ENCODE measurements around the gene VAV2.

Gene VAV2

GRCh38 chr9:133728856-133729616 is 263.1 kb downstream of the VAV2 start:
- DNase-seq, result no peak
- peaks cover 8 to 10% of the 10 kb centered on the region in 2 donors for H3K27me3 Mint-ChIP-seq
- H3K4me3 Mint-ChIP-seq, result no peak overlapping the region
- H3K27ac Mint-ChIP-seq, result no peak overlapping the region
- H3K36me3 Mint-ChIP-seq (ENCODE audit: insufficient read depth), result peaks cover 3% of the 10 kb centered on the region
- no peaks in the 10 kb centered on the region for H3K9me3 Mint-ChIP-seq
- H3K4me1 Mint-ChIP-seq (ENCODE audit: low read depth in 2 of 2), result peaks cover 6 to 7% of the 10 kb centered on the region in 2 donors
- no peak for ATAC-seq (replicated peaks)

GRCh38 chr9:133727876-133728441 is 264.2 kb downstream of the VAV2 start:
- peaks cover 8 to 10% of the 10 kb centered on the region in 2 donors for H3K27me3 Mint-ChIP-seq
- peaks cover 3% of the 10 kb centered on the region for H3K36me3 Mint-ChIP-seq (ENCODE audit: insufficient read depth)
- DNase-seq (no peak), ATAC-seq (replicated peaks) (no peak)
- peaks cover 6 to 7% of the 10 kb centered on the region in 2 donors for H3K4me1 Mint-ChIP-seq (ENCODE audit: low read depth in 2 of 2)
- H3K27ac Mint-ChIP-seq, result no peak overlapping the region
- H3K9me3 Mint-ChIP-seq, result no peaks in the 10 kb centered on the region
- H3K4me3 Mint-ChIP-seq, result no peak overlapping the region

- Mint-ChIP-seq H3K27me3 (peaks cover 8 to 10% of the 10 kb centered on the region in 2 donors), H3K9me3 (no peaks in the 10 kb centered on the region), H3K4me1 (ENCODE audit: low read depth in 2 of 2) (peaks cover 6 to 7% of the 10 kb centered on the region in 2 donors), H3K27ac (peak overlapping the region in 1 of 2 donors; percentile 13), H3K4me3 (no peak overlapping the region), H3K36me3 (ENCODE audit: insufficient read depth) (peaks cover 3% of the 10 kb centered on the region)
- no peak for ATAC-seq (replicated peaks)
- DNase-seq, result no peak
Measured at GRCh38 chr9:133727277-133727875, 264.7 kb downstream of the VAV2 start.

- H3K27me3 Mint-ChIP-seq, result peaks cover 10 to 15% of the 10 kb centered on the region in 2 donors
- no peaks in the 10 kb centered on the region for H3K9me3 Mint-ChIP-seq
- H3K4me1 Mint-ChIP-seq (ENCODE audit: low read depth in 2 of 2), result peaks cover 6 to 7% of the 10 kb centered on the region in 2 donors
- H3K27ac Mint-ChIP-seq, result peak overlapping the region in 1 of 2 donors; percentile 13
- peaks cover 3% of the 10 kb centered on the region for H3K36me3 Mint-ChIP-seq (ENCODE audit: insufficient read depth)
- DNase-seq (peak; percentile 44 to 56 (median 53)), ATAC-seq (replicated peaks) (peak; percentile 83)
- H3K4me3 Mint-ChIP-seq, result peak overlapping the region in 1 of 2 donors; percentile 35
Measured at GRCh38 chr9:133726401-133727276, 265.5 kb downstream of the VAV2 start.

GRCh38 chr9:133725886-133726285 is 266.2 kb downstream of the VAV2 start:
- H3K4me1 Mint-ChIP-seq (ENCODE audit: low read depth in 2 of 2), result peaks cover 6 to 7% of the 10 kb centered on the region in 2 donors
- peaks cover 18 to 22% of the 10 kb centered on the region in 2 donors for H3K27me3 Mint-ChIP-seq
- DNase-seq, result no peak
- no peak overlapping the region for H3K4me3 Mint-ChIP-seq
- no peak for ATAC-seq (replicated peaks)
- no peaks in the 10 kb centered on the region for H3K9me3 Mint-ChIP-seq
- peaks cover 3% of the 10 kb centered on the region for H3K36me3 Mint-ChIP-seq (ENCODE audit: insufficient read depth)
- H3K27ac Mint-ChIP-seq, result no peak overlapping the region

GRCh38 chr9:133718563-133719315 is 273.4 kb downstream of the VAV2 start:
- peaks cover 27 to 74% of the 10 kb centered on the region in 2 donors for H3K27me3 Mint-ChIP-seq
- no peak for ATAC-seq (replicated peaks)
- no peaks in the 10 kb centered on the region for H3K9me3 Mint-ChIP-seq
- no peak overlapping the region for H3K4me3 Mint-ChIP-seq
- H3K4me1 Mint-ChIP-seq (ENCODE audit: low read depth in 2 of 2), result peaks cover 0 to 3% of the 10 kb centered on the region in 2 donors
- DNase-seq, result no peak
- peak overlapping the region in 1 of 2 donors; percentile 24 for H3K27ac Mint-ChIP-seq
- H3K36me3 Mint-ChIP-seq (ENCODE audit: insufficient read depth), result peaks cover 3% of the 10 kb centered on the region

GRCh38 chr9:133717113-133718031 is 274.8 kb downstream of the VAV2 start:
- ATAC-seq (replicated peaks), result no peak
- peak overlapping the region in 1 of 2 donors; percentile 32 for H3K27ac Mint-ChIP-seq
- no peak for DNase-seq
- peaks cover 3% of the 10 kb centered on the region for H3K36me3 Mint-ChIP-seq (ENCODE audit: insufficient read depth)
- H3K9me3 Mint-ChIP-seq, result no peaks in the 10 kb centered on the region
- no peak overlapping the region for H3K4me3 Mint-ChIP-seq
- H3K4me1 Mint-ChIP-seq (ENCODE audit: low read depth in 2 of 2), result peaks cover 0 to 3% of the 10 kb centered on the region in 2 donors
- H3K27me3 Mint-ChIP-seq, result peaks cover 27 to 78% of the 10 kb centered on the region in 2 donors

- Mint-ChIP-seq H3K27ac (peak overlapping the region in 1 of 2 donors; percentile 32), H3K36me3 (ENCODE audit: insufficient read depth) (peaks cover 3% of the 10 kb centered on the region), H3K9me3 (no peaks in the 10 kb centered on the region), H3K27me3 (peaks cover 24 to 73% of the 10 kb centered on the region in 2 donors), H3K4me3 (no peak overlapping the region), H3K4me1 (ENCODE audit: low read depth in 2 of 2) (peaks cover 0 to 3% of the 10 kb centered on the region in 2 donors)
- ATAC-seq (replicated peaks), result no peak
- no peak for DNase-seq
Measured at GRCh38 chr9:133716564-133717112, 275.5 kb downstream of the VAV2 start.

GRCh38 chr9:133715866-133716563 is 276.1 kb downstream of the VAV2 start:
- peaks cover 3% of the 10 kb centered on the region for H3K36me3 Mint-ChIP-seq (ENCODE audit: insufficient read depth)
- no peak overlapping the region for H3K4me3 Mint-ChIP-seq
- ATAC-seq (replicated peaks), result no peak
- H3K27me3 Mint-ChIP-seq, result peaks cover 18 to 67% of the 10 kb centered on the region in 2 donors
- H3K27ac Mint-ChIP-seq, result no peak overlapping the region
- no peaks in the 10 kb centered on the region for H3K9me3 Mint-ChIP-seq
- no peak for DNase-seq
- H3K4me1 Mint-ChIP-seq (ENCODE audit: low read depth in 2 of 2), result peaks cover 0 to 3% of the 10 kb centered on the region in 2 donors

GRCh38 chr9:133715295-133715865 is 276.7 kb downstream of the VAV2 start:
- DNase-seq (no peak), ATAC-seq (replicated peaks) (no peak)
- Mint-ChIP-seq H3K9me3 (no peaks in the 10 kb centered on the region), H3K36me3 (ENCODE audit: insufficient read depth) (peaks cover 3% of the 10 kb centered on the region), H3K27me3 (peaks cover 12 to 61% of the 10 kb centered on the region in 2 donors), H3K27ac (no peak overlapping the region), H3K4me3 (no peak overlapping the region), H3K4me1 (ENCODE audit: low read depth in 2 of 2) (peaks cover 0 to 3% of the 10 kb centered on the region in 2 donors)
